ENCODE data around the gene SPATA1. TPM values are rescaled to one million over a fixed set of nuclear protein-coding genes. Genes with fewer than 3 reads are reported as not detected.

SPATA1 gene
- total RNA-seq, 1 donor = 3.0 TPM

DNA sequence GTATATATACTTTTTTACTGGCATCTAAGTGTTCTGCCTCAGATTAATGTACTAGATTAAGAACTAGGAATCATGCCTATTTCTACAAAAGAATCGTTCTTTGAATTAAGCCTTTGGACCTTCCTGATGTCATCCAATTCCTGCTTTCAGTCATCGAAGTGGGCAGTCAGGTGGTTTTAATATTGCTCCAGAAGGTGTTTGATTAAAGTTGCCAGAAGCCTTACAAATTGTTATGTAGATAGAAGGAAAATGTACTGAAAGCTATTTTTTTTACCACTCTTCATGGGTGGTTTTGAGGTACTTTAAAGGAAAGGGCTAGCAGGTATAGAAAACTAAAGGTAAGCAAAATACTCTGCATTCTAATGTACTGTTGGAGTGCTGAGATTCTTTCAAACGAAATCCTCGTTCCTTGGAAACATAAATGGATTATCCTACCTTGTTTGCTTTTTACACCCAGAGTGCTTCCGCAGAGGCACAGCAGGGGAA is 67.3 kb downstream of the SPATA1 start:
- TF ChIP-seq, protein P1, sequence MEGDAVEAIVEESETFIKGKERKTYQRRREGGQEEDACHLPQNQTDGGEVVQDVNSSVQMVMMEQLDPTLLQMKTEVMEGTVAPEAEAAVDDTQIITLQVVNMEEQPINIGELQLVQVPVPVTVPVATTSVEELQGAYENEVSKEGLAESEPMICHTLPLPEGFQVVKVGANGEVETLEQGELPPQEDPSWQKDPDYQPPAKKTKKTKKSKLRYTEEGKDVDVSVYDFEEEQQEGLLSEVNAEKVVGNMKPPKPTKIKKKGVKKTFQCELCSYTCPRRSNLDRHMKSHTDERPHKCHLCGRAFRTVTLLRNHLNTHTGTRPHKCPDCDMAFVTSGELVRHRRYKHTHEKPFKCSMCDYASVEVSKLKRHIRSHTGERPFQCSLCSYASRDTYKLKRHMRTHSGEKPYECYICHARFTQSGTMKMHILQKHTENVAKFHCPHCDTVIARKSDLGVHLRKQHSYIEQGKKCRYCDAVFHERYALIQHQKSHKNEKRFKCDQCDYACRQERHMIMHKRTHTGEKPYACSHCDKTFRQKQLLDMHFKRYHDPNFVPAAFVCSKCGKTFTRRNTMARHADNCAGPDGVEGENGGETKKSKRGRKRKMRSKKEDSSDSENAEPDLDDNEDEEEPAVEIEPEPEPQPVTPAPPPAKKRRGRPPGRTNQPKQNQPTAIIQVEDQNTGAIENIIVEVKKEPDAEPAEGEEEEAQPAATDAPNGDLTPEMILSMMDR (IDR thresholded peaks at IDR 0.05; ENCODE audit: insufficient read depth, low read length) = no peak
- H3K4me3 ChIP-seq (ENCODE audit: low read depth, low read length) = peak overlapping the region; percentile 86
- DNase-seq (ENCODE audit: low read depth) = peak; percentile 25

DNA sequence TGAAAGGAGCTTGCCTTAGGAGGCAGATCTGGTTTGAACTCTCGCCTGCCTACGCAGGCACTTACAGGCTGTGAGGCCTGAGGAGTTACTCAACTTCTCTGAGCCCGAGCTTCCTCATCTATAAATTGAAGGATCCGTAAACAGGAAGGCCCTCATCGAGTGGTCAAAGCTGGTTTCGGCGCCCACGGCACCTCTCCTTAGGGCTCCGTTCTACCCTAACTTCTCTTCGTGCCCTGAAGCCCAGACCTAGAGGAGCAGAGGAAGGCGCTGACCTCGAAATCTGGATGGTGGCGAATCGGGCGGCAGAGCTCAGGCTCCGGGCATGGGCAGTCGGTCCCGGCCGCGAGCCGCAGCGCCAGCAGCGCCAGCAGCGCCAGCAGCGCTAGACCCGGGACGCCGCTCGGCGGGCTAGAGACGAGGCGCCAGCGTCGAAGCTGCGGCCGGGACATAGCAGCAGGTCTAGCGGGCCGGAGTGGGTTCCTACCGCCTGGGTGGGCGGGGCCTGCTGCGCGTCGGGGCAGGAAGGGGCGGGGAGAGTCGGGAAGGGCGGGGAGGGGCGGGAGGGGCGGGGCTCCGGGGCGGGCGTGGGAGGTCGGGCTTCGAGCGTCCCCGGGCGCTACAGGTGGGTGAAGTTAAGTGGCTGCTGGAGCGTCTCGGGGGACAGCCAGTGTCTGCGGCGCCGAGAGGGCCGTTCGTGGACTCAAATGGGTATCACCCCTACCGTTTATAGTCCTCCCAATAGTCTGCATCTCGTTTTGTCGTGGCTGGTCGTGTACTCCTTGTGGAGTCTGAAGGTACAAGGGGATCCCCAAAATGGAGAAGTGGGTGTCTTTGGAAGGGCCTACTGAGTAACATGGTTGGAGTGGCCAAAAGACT is 68.0 kb downstream of the SPATA1 start, which contains the start of gene CTBS:
CTBS (minus strand) TSS at position 474 of the 876 bp plus-strand sequence; CDS start at position 449, 25 bp downstream.
- TF ChIP-seq, protein P1 (IDR thresholded peaks at IDR 0.05; ENCODE audit: insufficient read depth, low read length) = no peak
- peak within 1 kb of the TSS; percentile 86 for H3K4me3 ChIP-seq (ENCODE audit: low read depth, low read length)
- peak; percentile 81 for DNase-seq (ENCODE audit: low read depth)

DNA sequence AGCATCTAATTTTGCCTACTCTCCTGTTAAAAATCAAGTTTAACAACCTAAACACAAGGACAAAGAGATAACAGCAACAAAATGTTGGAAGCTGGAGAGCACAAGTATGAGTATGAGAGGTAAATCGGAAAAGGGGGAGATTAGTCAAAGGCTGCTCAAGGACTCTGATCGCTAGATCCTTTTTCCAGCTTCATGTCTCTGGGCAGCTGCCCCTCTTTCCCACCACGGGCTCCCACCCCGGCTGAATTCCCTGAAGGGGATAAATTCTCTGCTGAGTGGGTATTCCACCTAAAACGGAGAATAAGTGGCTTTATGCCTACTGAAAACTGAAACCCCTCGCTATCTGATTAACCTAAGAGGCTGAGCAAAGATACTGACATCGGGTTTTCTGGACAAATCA is 68.8 kb downstream of the SPATA1 start:
- TF ChIP-seq, protein P1 (IDR thresholded peaks at IDR 0.05; ENCODE audit: insufficient read depth, low read length) = no peak
- no peak overlapping the region for H3K4me3 ChIP-seq (ENCODE audit: low read depth, low read length)
- DNase-seq (ENCODE audit: low read depth) = no peak

DNA sequence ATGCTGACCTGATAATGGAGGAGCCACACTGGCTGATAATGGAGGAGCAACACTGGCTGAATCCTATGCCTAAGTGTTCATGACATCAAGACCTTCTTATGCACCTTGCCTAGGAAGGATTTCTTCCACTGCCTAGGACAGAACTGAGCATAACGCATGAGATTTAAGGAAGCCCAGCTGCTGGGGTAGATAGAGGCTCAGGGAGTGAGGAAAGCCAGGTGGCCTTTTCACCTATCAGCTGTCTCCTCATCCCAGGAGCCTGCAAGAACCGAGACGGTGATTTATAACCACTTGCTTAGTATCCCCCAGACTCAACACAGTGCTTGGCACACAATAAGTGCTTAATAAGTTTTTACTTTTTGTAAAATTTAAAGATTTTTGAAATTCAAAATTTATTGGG is 75.5 kb downstream of the SPATA1 start:
- TF ChIP-seq, protein P1 (IDR thresholded peaks at IDR 0.05; ENCODE audit: insufficient read depth, low read length) = no peak
- no peak for DNase-seq (ENCODE audit: low read depth)
- no peak overlapping the region for H3K4me3 ChIP-seq (ENCODE audit: low read depth, low read length)

DNA sequence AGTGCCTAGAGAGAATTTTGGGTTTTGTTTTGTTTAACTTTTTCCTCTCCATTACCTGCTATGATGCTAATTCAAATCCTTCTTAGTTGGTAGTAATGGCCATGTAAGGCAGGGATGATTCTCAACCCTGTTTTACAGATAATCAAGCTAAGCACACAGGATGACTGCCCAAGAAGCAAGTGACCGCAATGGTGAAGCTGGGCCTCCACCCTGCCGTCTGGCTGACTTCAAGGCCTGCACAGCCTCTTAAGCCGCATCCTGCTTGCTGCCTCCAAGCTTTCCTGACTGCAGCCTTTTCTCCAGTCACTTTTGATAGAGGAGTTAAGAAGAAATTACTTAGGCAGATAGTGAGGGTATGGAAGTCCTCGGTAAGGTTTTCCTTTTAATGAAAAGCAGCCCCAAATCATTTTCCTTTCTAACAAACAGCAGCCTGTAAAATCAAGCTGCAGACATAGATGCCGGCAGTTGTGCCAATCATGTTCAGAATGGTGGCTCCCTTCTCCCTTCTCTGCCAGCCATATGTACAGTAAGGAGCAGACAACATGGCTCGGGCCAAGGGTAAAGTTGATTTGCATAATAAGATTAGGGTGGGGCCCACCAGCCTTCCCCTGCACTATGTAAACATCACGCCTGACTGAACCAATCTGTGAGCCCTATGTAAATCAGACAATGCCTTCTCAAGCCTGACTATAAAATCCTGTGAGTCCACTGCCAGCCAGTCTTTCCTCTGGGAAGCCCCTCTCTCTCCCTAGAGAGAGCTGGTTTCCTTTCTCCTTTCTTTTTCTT is 76.8 kb downstream of the SPATA1 start:
- TF ChIP-seq, protein P1 (IDR thresholded peaks at IDR 0.05; ENCODE audit: insufficient read depth, low read length) = no peak
- H3K4me3 ChIP-seq (ENCODE audit: low read depth, low read length) = no peak overlapping the region
- peak; percentile 65 for DNase-seq (ENCODE audit: low read depth)

DNA sequence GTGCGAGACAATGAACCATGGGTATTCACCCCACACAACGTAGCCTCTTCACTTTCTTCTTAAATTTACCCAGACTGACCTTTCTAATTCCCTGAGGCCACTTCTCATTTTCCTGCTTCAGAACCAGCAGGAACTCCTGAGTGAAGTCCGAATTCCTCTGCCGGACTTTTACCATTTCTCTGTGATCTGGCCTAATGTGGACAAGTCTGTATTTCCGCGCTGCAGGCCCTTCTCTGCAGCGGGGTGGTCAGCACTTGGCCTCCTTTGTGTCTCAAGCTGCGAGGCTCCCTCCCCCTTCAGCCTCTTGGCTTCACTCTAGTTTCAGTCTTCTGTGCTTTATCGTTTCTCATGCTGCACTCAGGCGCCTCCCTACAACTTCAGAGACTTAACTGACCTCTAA is 77.5 kb downstream of the SPATA1 start:
- no peak overlapping the region for H3K4me3 ChIP-seq (ENCODE audit: low read depth, low read length)
- TF ChIP-seq, protein P1 (IDR thresholded peaks at IDR 0.05; ENCODE audit: insufficient read depth, low read length) = no peak

More for the DNA sequence above, 77.5 kb downstream of the SPATA1 start:
- DNase-seq (ENCODE audit: low read depth) = peak; percentile 58
